Esophagus muscularis mucosa (tissue), 4 donors: ENCODE measurements around the gene RAF1.

Experiments used
- EP300 ChIP-seq: sonication (generic); formaldehyde crosslinking; IDR thresholded peaks from one replicate; pipeline ENCODE4 v1.6.1; 2017; ENCODE audit warnings: antibody characterized with exemption
- POLR2A ChIP-seq: fragments of 450-650 bp; IDR thresholded peaks from one replicate; pipeline ENCODE4 v1.6.1; 2017; ENCODE audit warnings: antibody characterized with exemption, moderate library complexity, mild to moderate bottlenecking, low read depth
- POLR2AphosphoS5 ChIP-seq, 2 donors: sonication (generic); formaldehyde crosslinking; IDR thresholded peaks; one replicate each; pipeline ENCODE4 v1.6.1; 2017; ENCODE audit warnings: antibody characterized with exemption in 2 of 2
- TF ChIP-seq, protein P1 (sequence below), 3 experiments: fragments of 200-600 bp in 2 of 3; fragments of 450-650 bp in 1 of 3; sonication (generic) in 2 of 3; IDR thresholded peaks; one replicate each; pipeline ENCODE4 v1.5.1; 2017 to 2019; ENCODE audit warnings: antibody characterized with exemption in 3 of 3, mild to moderate bottlenecking in 2 of 3, moderate library complexity in 1 of 3

DNA sequence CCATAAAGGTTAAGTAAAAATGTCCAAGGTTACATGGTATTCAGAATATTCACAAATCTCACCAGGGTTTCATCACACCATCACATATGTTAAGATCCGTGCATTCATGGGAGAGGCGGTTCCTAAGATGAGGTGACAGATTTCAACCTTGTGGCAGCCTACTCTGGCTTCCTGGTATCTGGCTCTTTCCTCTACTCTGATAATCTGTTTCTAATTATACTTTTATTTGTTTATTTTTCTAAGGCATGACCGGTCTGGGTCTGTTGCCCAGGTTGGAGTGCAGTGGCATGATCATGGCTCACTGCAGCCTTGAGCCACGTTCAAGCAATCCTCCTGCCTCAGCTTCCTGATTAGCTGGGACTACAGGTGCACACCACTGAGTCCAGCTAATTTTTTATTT is 34.4 kb downstream of the RAF1 start:
- TF ChIP-seq, protein P1, sequence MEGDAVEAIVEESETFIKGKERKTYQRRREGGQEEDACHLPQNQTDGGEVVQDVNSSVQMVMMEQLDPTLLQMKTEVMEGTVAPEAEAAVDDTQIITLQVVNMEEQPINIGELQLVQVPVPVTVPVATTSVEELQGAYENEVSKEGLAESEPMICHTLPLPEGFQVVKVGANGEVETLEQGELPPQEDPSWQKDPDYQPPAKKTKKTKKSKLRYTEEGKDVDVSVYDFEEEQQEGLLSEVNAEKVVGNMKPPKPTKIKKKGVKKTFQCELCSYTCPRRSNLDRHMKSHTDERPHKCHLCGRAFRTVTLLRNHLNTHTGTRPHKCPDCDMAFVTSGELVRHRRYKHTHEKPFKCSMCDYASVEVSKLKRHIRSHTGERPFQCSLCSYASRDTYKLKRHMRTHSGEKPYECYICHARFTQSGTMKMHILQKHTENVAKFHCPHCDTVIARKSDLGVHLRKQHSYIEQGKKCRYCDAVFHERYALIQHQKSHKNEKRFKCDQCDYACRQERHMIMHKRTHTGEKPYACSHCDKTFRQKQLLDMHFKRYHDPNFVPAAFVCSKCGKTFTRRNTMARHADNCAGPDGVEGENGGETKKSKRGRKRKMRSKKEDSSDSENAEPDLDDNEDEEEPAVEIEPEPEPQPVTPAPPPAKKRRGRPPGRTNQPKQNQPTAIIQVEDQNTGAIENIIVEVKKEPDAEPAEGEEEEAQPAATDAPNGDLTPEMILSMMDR (IDR thresholded peaks at IDR 0.05), result no peak
- TF ChIP-seq POLR2A (no peak), EP300 (no peak), POLR2AphosphoS5 (IDR thresholded peaks at IDR 0.05) (no peak)
